ENCODE results near the gene CELSR3. TPM values are rescaled to one million over a fixed set of nuclear protein-coding genes. Genes with fewer than 3 reads are reported as not detected.

The CELSR3 gene
- total and polyA plus RNA-seq, 4 donors, result 0.16 to 0.37 (median 0.26) TPM

DNA sequence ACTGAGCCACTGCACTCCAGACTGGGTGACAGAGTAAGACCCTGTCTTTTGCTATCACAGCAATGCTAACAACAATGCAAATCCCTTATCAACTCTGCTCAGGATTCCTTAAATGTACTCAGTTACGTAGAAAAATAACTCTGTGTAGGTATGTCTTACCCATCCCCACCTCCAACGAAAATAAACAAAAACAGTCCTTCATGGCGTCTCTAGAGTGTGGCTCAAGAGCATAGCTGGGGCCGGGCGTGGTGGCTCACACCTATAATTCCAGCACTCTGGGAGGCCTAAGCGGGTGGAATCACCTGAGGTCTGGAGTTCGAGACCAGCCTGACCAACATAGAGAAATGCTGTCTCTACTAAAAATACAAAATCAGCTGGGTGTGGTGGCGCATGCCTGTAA lies 36.2 kb upstream of the CELSR3 start (continued):
- TF ChIP-seq, protein P1, sequence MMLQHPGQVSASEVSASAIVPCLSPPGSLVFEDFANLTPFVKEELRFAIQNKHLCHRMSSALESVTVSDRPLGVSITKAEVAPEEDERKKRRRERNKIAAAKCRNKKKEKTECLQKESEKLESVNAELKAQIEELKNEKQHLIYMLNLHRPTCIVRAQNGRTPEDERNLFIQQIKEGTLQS (IDR thresholded peaks at IDR 0.05), result no peak

DNA sequence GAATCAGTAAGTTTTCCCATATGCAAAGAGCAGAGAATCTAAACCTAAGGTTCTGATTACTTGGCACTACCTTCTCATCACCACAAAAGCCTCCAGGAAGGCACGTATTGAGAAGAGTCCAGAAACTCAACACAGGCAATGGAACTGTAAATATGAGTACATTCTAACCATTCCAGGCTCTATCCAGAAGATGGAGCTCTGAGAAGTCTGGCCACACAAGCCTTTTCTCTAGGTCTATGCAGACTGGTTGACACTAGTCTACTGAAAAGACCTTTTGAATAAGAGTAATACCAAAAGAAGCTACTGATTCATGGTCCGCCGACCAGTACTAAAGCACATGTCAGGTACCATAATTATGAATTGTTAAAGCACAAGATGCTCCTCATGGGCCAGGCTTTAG lies 35.3 kb upstream of the CELSR3 start:
- Histone ChIP-seq H3K9ac (ENCODE audit: low read depth in 1 of 2, low read length in 2 of 2) (no peak overlapping the region), H3K27me3 (ENCODE audit: control insufficient read depth in 4 of 4, insufficient read depth in 4 of 4, low read length in 3 of 4) (no peaks in the 10 kb centered on the region), H3K27ac (ENCODE audit: low read depth in 1 of 2, low read length in 2 of 2) (no peak overlapping the region), H3K4me1 (ENCODE audit: control insufficient read depth in 4 of 4, insufficient read depth in 4 of 4, low read length in 3 of 4) (peaks cover 0 to 5% (median 4%) of the 10 kb centered on the region in 4 donors), H3K36me3 (ENCODE audit: control insufficient read depth in 4 of 4, insufficient read depth in 3 of 4, low read depth in 1 of 4, low read length in 3 of 4) (peaks cover 13 to 35% (median 24%) of the 10 kb centered on the region in 4 donors), H3K4me3 (ENCODE audit: low read depth in 1 of 3, low read length in 3 of 3) (no peak overlapping the region), H3K9me3 (ENCODE audit: control insufficient read depth in 4 of 4, low read length in 3 of 4) (no peaks in the 10 kb centered on the region)
- DNase-seq (ENCODE audit: low spot score), result no peak
- TF ChIP-seq RXRA (IDR thresholded peaks at IDR 0.05) (no peak), RAD21 (IDR thresholded peaks at IDR 0.05) (peak; percentile 15 to 20)
- 90% methylated on average over 3 of the region's 3 CpGs for WGBS

DNA sequence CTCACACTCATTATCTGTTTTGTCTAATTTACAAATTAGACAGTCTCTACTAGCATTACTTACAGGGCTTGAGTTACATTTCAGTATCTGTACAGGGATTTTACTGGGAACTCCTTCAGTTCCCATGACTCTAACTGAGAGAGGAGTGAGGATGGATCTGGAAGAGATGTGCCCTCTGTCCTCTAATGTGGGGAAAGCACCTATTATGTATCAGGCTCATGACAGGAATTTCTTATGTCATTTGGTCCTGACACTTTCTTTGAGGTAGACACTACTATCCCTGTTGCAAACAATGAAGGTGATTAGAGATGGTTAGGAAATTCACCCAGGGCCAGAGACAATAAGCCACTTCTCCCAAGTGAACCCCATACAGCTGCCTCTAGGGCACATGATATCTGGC lies 33.9 kb upstream of the CELSR3 start:
- Histone ChIP-seq H3K27ac (ENCODE audit: low read depth in 1 of 2, low read length in 2 of 2) (no peak overlapping the region), H3K9ac (ENCODE audit: low read depth in 1 of 2, low read length in 2 of 2) (no peak overlapping the region), H3K9me3 (ENCODE audit: control insufficient read depth in 4 of 4, low read length in 3 of 4) (no peaks in the 10 kb centered on the region), H3K36me3 (ENCODE audit: control insufficient read depth in 4 of 4, insufficient read depth in 3 of 4, low read depth in 1 of 4, low read length in 3 of 4) (peaks cover 17 to 47% (median 35%) of the 10 kb centered on the region in 4 donors), H3K4me3 (ENCODE audit: low read depth in 1 of 3, low read length in 3 of 3) (no peak overlapping the region), H3K27me3 (ENCODE audit: control insufficient read depth in 4 of 4, insufficient read depth in 4 of 4, low read length in 3 of 4) (no peaks in the 10 kb centered on the region), H3K4me1 (ENCODE audit: control insufficient read depth in 4 of 4, insufficient read depth in 4 of 4, low read length in 3 of 4) (peaks cover 0 to 5% (median 4%) of the 10 kb centered on the region in 4 donors)
- DNase-seq (ENCODE audit: low spot score), result no peak
- TF ChIP-seq, protein P2, sequence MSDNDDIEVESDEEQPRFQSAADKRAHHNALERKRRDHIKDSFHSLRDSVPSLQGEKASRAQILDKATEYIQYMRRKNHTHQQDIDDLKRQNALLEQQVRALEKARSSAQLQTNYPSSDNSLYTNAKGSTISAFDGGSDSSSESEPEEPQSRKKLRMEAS (IDR thresholded peaks at IDR 0.05), result no peak
- TF ChIP-seq, protein P1 (IDR thresholded peaks at IDR 0.05), result no peak
- no peak for TF ChIP-seq TAF1 (conservative IDR thresholded peaks at IDR 0.05)
- TF ChIP-seq JUND (IDR thresholded peaks at IDR 0.05), result no peak
- TF ChIP-seq FOXA1 (IDR thresholded peaks at IDR 0.05), result no peak
- TF ChIP-seq HNF4G (IDR thresholded peaks at IDR 0.05), result no peak
- TF ChIP-seq HNF4A (conservative IDR thresholded peaks at IDR 0.05), result no peak
- TF ChIP-seq, protein P3, sequence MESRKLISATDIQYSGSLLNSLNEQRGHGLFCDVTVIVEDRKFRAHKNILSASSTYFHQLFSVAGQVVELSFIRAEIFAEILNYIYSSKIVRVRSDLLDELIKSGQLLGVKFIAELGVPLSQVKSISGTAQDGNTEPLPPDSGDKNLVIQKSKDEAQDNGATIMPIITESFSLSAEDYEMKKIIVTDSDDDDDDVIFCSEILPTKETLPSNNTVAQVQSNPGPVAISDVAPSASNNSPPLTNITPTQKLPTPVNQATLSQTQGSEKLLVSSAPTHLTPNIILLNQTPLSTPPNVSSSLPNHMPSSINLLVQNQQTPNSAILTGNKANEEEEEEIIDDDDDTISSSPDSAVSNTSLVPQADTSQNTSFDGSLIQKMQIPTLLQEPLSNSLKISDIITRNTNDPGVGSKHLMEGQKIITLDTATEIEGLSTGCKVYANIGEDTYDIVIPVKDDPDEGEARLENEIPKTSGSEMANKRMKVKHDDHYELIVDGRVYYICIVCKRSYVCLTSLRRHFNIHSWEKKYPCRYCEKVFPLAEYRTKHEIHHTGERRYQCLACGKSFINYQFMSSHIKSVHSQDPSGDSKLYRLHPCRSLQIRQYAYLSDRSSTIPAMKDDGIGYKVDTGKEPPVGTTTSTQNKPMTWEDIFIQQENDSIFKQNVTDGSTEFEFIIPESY (IDR thresholded peaks at IDR 0.05), result no peak

DNA sequence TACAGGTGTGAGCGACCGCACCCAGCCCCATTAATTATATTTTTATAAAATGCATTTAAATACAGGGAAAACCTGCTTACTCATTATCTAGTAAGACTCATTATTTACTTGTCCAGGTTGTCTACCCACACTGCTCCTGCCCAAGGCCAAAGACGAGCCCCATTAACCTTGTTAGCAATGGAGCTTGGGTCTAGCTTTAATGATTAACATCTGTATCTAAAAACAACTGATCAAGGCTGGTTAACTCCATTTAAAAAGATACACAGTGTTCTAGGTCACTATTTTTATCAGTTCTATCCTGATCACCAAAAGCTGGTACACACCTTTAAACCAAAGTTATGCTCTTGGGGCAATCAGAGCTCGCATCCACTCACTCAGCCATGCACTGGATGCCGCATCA lies 33.5 kb upstream of the CELSR3 start:
- peaks cover 0 to 5% (median 4%) of the 10 kb centered on the region in 4 donors for H3K4me1 ChIP-seq (ENCODE audit: control insufficient read depth in 4 of 4, insufficient read depth in 4 of 4, low read length in 3 of 4)
- no peaks in the 10 kb centered on the region for H3K9me3 ChIP-seq (ENCODE audit: control insufficient read depth in 4 of 4, low read length in 3 of 4)

More for the DNA sequence above, 33.5 kb upstream of the CELSR3 start:
- Histone ChIP-seq H3K36me3 (ENCODE audit: control insufficient read depth in 4 of 4, insufficient read depth in 3 of 4, low read depth in 1 of 4, low read length in 3 of 4) (peaks cover 17 to 48% (median 37%) of the 10 kb centered on the region in 4 donors), H3K9ac (ENCODE audit: low read depth in 1 of 2, low read length in 2 of 2) (no peak overlapping the region), H3K27ac (ENCODE audit: low read depth in 1 of 2, low read length in 2 of 2) (no peak overlapping the region), H3K4me3 (ENCODE audit: low read depth in 1 of 3, low read length in 3 of 3) (no peak overlapping the region), H3K27me3 (ENCODE audit: control insufficient read depth in 4 of 4, insufficient read depth in 4 of 4, low read length in 3 of 4) (no peaks in the 10 kb centered on the region)
- no peak for DNase-seq (ENCODE audit: low spot score)
- WGBS, result 87% methylated on average over 5 of the region's 5 CpGs
- TF ChIP-seq HNF4A (conservative IDR thresholded peaks at IDR 0.05), result peak in 1 of 2 donors; percentile 3
- TF ChIP-seq, protein P3 (IDR thresholded peaks at IDR 0.05), result no peak
